Sigmoid colon (tissue), 7 donors: ENCODE measurements around the gene KIF13A. TPM values are rescaled to one million over a fixed set of nuclear protein-coding genes. Genes with fewer than 3 reads are reported as not detected.

Source experiments
- DNase-seq: peaks from one replicate; pipeline ENCODE4 v3.0.0-alpha.2; 2019
- H3K27ac ChIP-seq, 4 donors: fragments of 200-600 bp; sonication (generic); one replicate each; pipeline ENCODE4 v1.5.1; 2016 to 2019; ENCODE audit warnings: mild to moderate bottlenecking in 1 of 4
- H3K27me3 ChIP-seq, 3 donors: fragments of 200-600 bp; sonication (generic); one replicate each; pipeline ENCODE4 v1.5.1; 2019; ENCODE audit warnings: mild to moderate bottlenecking in 1 of 3
- H3K36me3 ChIP-seq, 4 donors: fragments of 200-600 bp; sonication (generic); one replicate each; pipeline ENCODE4 v1.5.1; 2016 to 2019
- H3K4me1 ChIP-seq, 4 donors: fragments of 200-600 bp; sonication (generic); one replicate each; pipeline ENCODE4 v1.5.1; 2017 to 2019
- H3K4me3 ChIP-seq, 4 donors: fragments of 200-600 bp; sonication (generic); one replicate each; pipeline ENCODE4 v1.5.1; 2017 to 2019; ENCODE audit warnings: mild to moderate bottlenecking in 2 of 4, moderate library complexity in 1 of 4
- H3K9me3 ChIP-seq, 4 donors: fragments of 200-600 bp in 3 of 4; sonication (generic) in 3 of 4; one replicate each; pipeline versions ENCODE4 v1.5.1 to v1.6.1; 2013 to 2019
- EP300 ChIP-seq, 4 donors: sonication (generic); formaldehyde crosslinking; IDR thresholded peaks; one replicate each; pipeline ENCODE4 v1.6.1; 2017; ENCODE audit warnings: antibody characterized with exemption in 4 of 4
- POLR2A ChIP-seq, 2 donors: fragments of 450-650 bp; IDR thresholded peaks; one replicate each; pipeline ENCODE4 v1.6.1; 2016; ENCODE audit warnings: antibody characterized with exemption in 2 of 2, mild to moderate bottlenecking in 2 of 2, moderate library complexity in 2 of 2
- POLR2AphosphoS5 ChIP-seq, 4 donors: sonication (generic); formaldehyde crosslinking; IDR thresholded peaks; one replicate each; pipeline ENCODE4 v1.6.1; 2017; ENCODE audit warnings: antibody characterized with exemption in 4 of 4
- WGBS, 2 donors: extraction: QIAGEN DNeasy Blood & Tissue Kit; methylation state at CpG; one replicate each; pipeline ENCODE4 v1.1.7; 2013; 5-methylcytosine and 5-hydroxymethylcytosine counted together
- intact Hi-C: fragments of 100-400 bp; cut with DNase I; formaldehyde crosslinking; loops from one replicate; pipeline ENCODE4 v1.15.1; 2023
- polyA plus RNA-seq, 3 donors: library from polyadenylated mRNA; stranded (reverse); fragments of 200-250 nt; gene quantifications; one replicate each; pipeline ENCODE4 v1.2.3, GENCODE V29; 2013
- total RNA-seq, 4 donors: library from RNA; depleted of rRNA; stranded (reverse); fragments of >200 nt; gene quantifications; one replicate each; pipeline ENCODE4 v1.1.0, GENCODE V29; 2016
- TF ChIP-seq, protein P1 (sequence below), 4 experiments: fragments of 450-650 bp in 3 of 4; fragments of 200-600 bp in 1 of 4; IDR thresholded peaks; one replicate each; pipeline ENCODE4 v1.5.1; 2016 to 2019; ENCODE audit warnings: antibody characterized with exemption in 4 of 4, mild to moderate bottlenecking in 3 of 4, moderate library complexity in 2 of 4
- donor health status: healthy with polysubstance abuse.
- donor health status: Bipolar disorder and iron deficiency.
- donor health status: healthy.

KIF13A gene
- total and polyA plus RNA-seq, 7 donors: 18.5 to 73.8 (median 55.3) TPM

DNA sequence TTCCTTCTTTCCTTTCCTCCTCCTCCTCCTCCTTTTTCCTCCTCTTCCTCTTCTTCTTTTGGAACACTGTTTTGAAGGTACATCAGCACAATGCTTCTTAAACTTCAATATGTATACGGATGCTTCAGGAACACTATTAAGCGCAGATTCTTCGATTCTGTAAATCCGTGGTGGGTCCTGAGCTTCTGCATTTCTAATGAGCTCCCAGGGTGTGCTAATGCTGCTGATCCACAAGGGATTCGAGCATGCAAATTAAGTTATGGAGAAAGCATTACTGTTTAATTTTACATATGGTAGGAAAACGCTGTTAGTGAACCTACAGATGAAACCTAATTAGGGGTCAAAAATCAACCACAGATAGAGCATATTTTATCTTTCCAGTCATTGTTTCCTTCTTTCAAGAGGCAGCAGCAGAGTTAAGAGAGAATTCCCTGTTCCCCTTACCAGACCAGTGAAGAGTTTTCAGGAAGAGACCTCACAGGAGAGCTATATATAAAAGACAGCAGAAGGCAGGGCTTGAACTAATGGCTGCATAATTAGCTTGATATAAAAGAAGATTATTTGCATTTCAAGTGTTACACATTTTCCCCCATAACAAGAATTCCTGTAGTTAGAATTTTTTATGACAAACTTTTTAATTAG is 47.2 kb downstream of the KIF13A start:
- no peak for TF ChIP-seq POLR2A (IDR thresholded peaks at IDR 0.05)
- Histone ChIP-seq H3K4me3 (no peak overlapping the region), H3K9me3 (no peaks in the 10 kb centered on the region), H3K36me3 (no peaks in the 10 kb centered on the region), H3K27ac (no peak overlapping the region), H3K27me3 (no peaks in the 10 kb centered on the region), H3K4me1 (peaks cover 0 to 38% (median 29%) of the 10 kb centered on the region in 4 donors)
- 88 to 93% methylated on average over 6 of the region's 6 CpGs for WGBS, 2 donors
- no peak for DNase-seq
- intact Hi-C loops: no loop called here

DNA sequence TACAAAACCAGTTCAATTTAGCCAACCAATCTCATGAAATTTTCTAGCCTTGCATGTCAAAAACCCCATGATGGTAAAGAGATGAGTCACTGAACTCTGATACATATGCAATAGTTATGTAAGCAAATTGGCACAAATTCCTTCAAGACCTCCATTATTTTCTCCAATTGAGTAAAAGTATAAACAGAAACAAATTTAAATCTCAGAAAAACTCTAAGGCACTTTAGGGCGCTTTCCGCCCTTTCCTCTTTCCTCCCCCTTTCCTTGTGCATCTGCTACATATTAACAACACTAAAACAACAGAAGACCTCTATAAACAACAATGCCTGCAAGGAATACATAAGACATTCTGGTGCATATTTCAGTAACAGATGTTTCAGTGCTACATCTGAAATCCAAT is 48.5 kb downstream of the KIF13A start:
- TF ChIP-seq, protein P1, sequence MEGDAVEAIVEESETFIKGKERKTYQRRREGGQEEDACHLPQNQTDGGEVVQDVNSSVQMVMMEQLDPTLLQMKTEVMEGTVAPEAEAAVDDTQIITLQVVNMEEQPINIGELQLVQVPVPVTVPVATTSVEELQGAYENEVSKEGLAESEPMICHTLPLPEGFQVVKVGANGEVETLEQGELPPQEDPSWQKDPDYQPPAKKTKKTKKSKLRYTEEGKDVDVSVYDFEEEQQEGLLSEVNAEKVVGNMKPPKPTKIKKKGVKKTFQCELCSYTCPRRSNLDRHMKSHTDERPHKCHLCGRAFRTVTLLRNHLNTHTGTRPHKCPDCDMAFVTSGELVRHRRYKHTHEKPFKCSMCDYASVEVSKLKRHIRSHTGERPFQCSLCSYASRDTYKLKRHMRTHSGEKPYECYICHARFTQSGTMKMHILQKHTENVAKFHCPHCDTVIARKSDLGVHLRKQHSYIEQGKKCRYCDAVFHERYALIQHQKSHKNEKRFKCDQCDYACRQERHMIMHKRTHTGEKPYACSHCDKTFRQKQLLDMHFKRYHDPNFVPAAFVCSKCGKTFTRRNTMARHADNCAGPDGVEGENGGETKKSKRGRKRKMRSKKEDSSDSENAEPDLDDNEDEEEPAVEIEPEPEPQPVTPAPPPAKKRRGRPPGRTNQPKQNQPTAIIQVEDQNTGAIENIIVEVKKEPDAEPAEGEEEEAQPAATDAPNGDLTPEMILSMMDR (IDR thresholded peaks at IDR 0.05): no peak
- TF ChIP-seq EP300 (IDR thresholded peaks at IDR 0.05): no peak
- no peak overlapping the region for H3K4me3 ChIP-seq
- no peak for DNase-seq
- no peaks in the 10 kb centered on the region for H3K36me3 ChIP-seq
- 84 to 94% methylated on average over 2 of the region's 2 CpGs for WGBS, 2 donors
- H3K27ac ChIP-seq: no peak overlapping the region
- no peaks in the 10 kb centered on the region for H3K27me3 ChIP-seq
- intact Hi-C loops: no loop called here
- H3K4me1 ChIP-seq: peaks cover 0 to 41% (median 31%) of the 10 kb centered on the region in 4 donors
- H3K9me3 ChIP-seq: no peaks in the 10 kb centered on the region

DNA sequence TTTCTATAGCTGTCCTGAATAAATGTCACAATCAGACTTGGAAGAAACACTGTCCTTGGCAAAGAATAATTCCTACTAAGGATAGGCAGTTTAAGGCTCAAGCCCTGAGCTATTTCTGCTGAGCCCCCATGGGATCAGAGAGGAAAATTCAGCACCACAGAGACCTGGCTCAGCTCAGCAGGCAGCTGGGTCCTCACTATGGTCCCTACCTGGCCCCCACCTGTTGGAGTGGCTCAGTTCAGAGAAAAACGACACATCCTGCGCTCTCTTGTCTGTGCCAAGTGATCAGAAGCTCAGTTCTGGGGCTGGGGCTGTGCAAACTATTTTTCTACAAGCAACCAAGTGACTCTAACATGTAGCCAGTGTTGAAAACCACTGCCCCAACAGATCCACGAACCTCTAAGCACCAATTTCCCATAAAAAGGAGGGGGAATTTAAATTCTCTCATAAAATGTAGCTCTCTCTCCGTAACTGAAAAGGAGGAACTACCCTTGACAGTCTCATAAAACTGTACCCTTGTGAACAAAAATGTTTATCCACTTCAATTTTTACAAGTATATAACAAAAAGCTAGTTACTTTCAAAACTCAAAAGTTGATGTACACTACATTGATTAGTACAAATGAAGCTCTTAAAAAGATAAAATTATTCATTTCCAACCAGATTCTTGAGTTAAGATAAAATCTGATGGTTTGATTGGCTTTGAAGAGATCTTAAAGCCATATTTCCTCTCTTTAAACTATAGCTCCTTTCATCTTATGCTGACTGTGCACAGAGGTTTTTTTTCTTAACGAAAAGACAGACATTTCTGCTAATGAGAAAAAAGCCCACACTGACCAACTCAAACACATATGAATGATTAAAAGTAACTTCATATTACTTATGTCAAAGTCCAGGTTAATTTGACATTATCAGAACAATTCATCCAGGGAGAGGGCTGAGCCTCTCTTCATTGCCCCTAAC is 52.0 kb downstream of the KIF13A start:
- H3K4me3 ChIP-seq: no peak overlapping the region
- H3K27me3 ChIP-seq: no peaks in the 10 kb centered on the region
- H3K36me3 ChIP-seq: no peaks in the 10 kb centered on the region
- H3K9me3 ChIP-seq: no peaks in the 10 kb centered on the region
- DNase-seq: no peak
- TF ChIP-seq POLR2AphosphoS5 (IDR thresholded peaks at IDR 0.05) (no peak), POLR2A (IDR thresholded peaks at IDR 0.05) (no peak), EP300 (IDR thresholded peaks at IDR 0.05) (no peak)
- TF ChIP-seq, protein P1 (IDR thresholded peaks at IDR 0.05): no peak
- peak overlapping the region in 2 of 4 donors; percentile 9 to 22 for H3K27ac ChIP-seq
- peaks cover 0 to 67% (median 63%) of the 10 kb centered on the region in 4 donors for H3K4me1 ChIP-seq
- WGBS, 2 donors: 34 to 41% methylated on average over 5 of the region's 5 CpGs
- intact Hi-C loops: no loop called here

DNA sequence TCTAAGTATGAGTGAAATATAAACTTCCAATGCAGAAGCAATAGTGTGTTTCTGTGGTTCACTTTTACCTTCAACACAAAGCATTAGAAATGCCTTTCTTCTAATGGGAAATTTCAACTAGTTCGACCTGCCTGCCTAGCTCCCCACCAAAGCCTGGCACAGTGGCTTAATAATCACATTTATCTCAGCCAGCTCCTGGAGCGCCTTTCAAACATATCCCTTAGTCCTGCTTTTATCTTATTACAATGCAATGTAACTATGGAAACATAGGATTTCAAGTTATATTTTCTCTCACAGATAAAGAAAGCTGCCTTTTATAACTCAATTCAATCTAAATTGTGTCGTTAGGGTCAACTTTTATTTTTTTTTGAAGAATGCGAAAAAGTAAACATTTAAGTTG is 53.7 kb downstream of the KIF13A start:
- WGBS, 2 donors: 84 to 85% methylated on average over 4 of the region's 4 CpGs
- Histone ChIP-seq H3K9me3 (no peaks in the 10 kb centered on the region), H3K27ac (peak overlapping the region in 3 of 4 donors; percentile 71 to 79 (median 76)), H3K4me1 (peaks cover 0 to 85% (median 80%) of the 10 kb centered on the region in 4 donors), H3K4me3 (no peak overlapping the region), H3K36me3 (no peaks in the 10 kb centered on the region), H3K27me3 (no peaks in the 10 kb centered on the region)
- DNase-seq: no peak
- intact Hi-C loops: no loop called here
- TF ChIP-seq, protein P1 (IDR thresholded peaks at IDR 0.05): no peak
- TF ChIP-seq EP300 (IDR thresholded peaks at IDR 0.05): no peak
- no peak for TF ChIP-seq POLR2AphosphoS5 (IDR thresholded peaks at IDR 0.05)
- no peak for TF ChIP-seq POLR2A (IDR thresholded peaks at IDR 0.05)

DNA sequence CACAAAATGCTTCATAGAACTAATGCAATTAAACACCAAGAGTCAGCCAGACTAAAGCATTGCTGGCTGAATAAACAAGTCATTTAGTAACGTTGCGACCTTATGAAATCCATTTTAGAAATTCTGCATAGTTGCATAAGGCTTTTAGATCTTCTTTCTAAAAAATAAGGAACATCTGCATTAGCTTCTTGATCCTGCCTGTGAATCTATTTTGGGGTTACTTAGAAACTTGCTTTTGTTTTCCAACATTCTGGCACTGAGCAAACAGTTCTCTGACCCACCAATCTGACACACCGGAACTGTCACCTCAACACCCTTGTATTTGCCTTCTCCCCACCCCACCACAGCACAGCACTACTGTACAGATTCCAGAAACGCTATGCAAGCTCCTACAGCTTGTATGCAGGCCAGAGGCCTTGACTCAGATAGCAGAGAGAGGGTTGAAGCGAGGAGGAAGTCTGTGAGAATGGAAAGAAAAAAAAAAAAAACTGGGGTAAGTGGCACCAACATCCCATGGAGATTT is 55.0 kb downstream of the KIF13A start:
- H3K27me3 ChIP-seq: no peaks in the 10 kb centered on the region
- no peak overlapping the region for H3K4me3 ChIP-seq
- peak overlapping the region; percentile 55 to 79 (median 74) for H3K27ac ChIP-seq
- intact Hi-C loops: no loop called here
- DNase-seq: peak; percentile 72
- no peaks in the 10 kb centered on the region for H3K36me3 ChIP-seq
- peak in 2 of 4 donors; percentile 15 to 27 for TF ChIP-seq POLR2AphosphoS5 (IDR thresholded peaks at IDR 0.05)
- TF ChIP-seq, protein P1 (IDR thresholded peaks at IDR 0.05): no peak
- 30 to 35% methylated on average over 5 of the region's 5 CpGs for WGBS, 2 donors
- H3K9me3 ChIP-seq: no peaks in the 10 kb centered on the region
- peaks cover 0 to 97% (median 93%) of the 10 kb centered on the region in 4 donors for H3K4me1 ChIP-seq
